GM12878 (cell line): ENCODE data around the gene FSTL4. TPM values are rescaled to one million over a fixed set of nuclear protein-coding genes. Genes with fewer than 3 reads are reported as not detected.

Source experiments
- ATAC-seq: fragments of 200-7000 bp; cut with Tn5 transposase; 3 replicates; pipeline ENCODE4 v1.9.1; 2020; ENCODE audit warnings: mild to moderate bottlenecking, moderate library complexity
- BruUV-seq: library from RNA; stranded (reverse); fragments of 400-500 nt; replicated peaks from 2 replicates; lab custom pipeline; 2021; lab: Mats Ljungman, UMichigan
- CTCF ChIA-PET: fragments of 300-600 bp; sonication (Branson Sonifier 250); formaldehyde crosslinking; extraction: SDS; loops from one replicate; lab custom pipeline; 2021; ENCODE audit warnings: inconsistent platforms; lab: Yijun Ruan, JAX
- POLR2A ChIA-PET: fragments of 350-600 bp; formaldehyde crosslinking; extraction: SDS; loops from one replicate; lab custom pipeline; 2021; ENCODE audit warnings: inconsistent platforms; lab: Charles Lee
- RAD21 ChIA-PET: fragments of 300-600 bp; sonication (Branson Sonifier 250); formaldehyde crosslinking; loops from one replicate; lab custom pipeline; 2023; ENCODE audit warnings: antibody characterized with exemption; ENCODE audit not compliant: unreplicated experiment; lab: Charles Lee
- SMC1A ChIA-PET: fragments of 300-600 bp; sonication (Branson Sonifier 250); formaldehyde crosslinking; loops from one replicate; lab custom pipeline; 2023; ENCODE audit not compliant: unreplicated experiment, uncharacterized antibody; lab: Charles Lee
- DNase-seq: peaks from one replicate; pipeline ENCODE4 v3.0.0-alpha.2; 2011; ENCODE audit warnings: low read depth, low spot score
- FAIRE-seq: peaks from 3 replicates; lab custom pipeline; 2011; peaks lifted over from hg19 to GRCh38; lab: Jason Lieb, UNC
- H2AFZ ChIP-seq: 2 replicates; pipeline ENCODE4 v1.6.0; 2011; ENCODE audit warnings: low read depth, low read length, control low read depth; ENCODE audit not compliant: control insufficient read depth
- H3K27ac ChIP-seq: 2 replicates; pipeline ENCODE4 v1.5.1; 2011; ENCODE audit warnings: control low read depth; ENCODE audit not compliant: control insufficient read depth, insufficient read depth
- H3K27me3 ChIP-seq, 2 experiments: replicated peaks in 1 of 2; 2 replicates each; pipeline versions ENCODE4 v1.6.0 to v1.6.1; 2011; ENCODE audit warnings: low read length in 1 of 2; ENCODE audit not compliant: control insufficient read depth in 2 of 2, insufficient read depth in 2 of 2
- H3K36me3 ChIP-seq, 2 experiments: 2 replicates each; pipeline ENCODE4 v1.5.1; 2011; ENCODE audit warnings: low read length in 1 of 2; ENCODE audit not compliant: control insufficient read depth in 2 of 2, insufficient read depth in 2 of 2
- H3K4me1 ChIP-seq: 2 replicates; pipeline ENCODE4 v1.6.1; 2011; ENCODE audit warnings: mild to moderate bottlenecking, low read length, moderate library complexity, mixed read lengths; ENCODE audit not compliant: control insufficient read depth, insufficient read depth
- H3K4me2 ChIP-seq: 2 replicates; pipeline ENCODE4 v1.6.0; 2011; ENCODE audit warnings: control low read depth; ENCODE audit not compliant: control insufficient read depth, insufficient read depth
- H3K4me3 ChIP-seq: fragments of 200-600 bp; sonication (generic); 2 replicates; pipeline ENCODE4 v1.5.1; 2016
- H3K79me2 ChIP-seq: 2 replicates; pipeline ENCODE4 v1.6.0; 2011; ENCODE audit warnings: low read length; ENCODE audit not compliant: control insufficient read depth, insufficient read depth
- H3K9ac ChIP-seq: 2 replicates; pipeline ENCODE4 v1.8.0; 2011; ENCODE audit warnings: low read length, control low read depth, mixed read lengths; ENCODE audit not compliant: control insufficient read depth, insufficient read depth
- H3K9me3 ChIP-seq: replicated peaks from 3 replicates; pipeline ENCODE4 v1.5.1; 2011; ENCODE audit warnings: mild to moderate bottlenecking, low read length; ENCODE audit not compliant: control insufficient read depth, insufficient read depth
- H4K20me1 ChIP-seq: 2 replicates; pipeline ENCODE4 v1.6.0; 2011; ENCODE audit not compliant: control insufficient read depth, insufficient read depth
- ASH2L ChIP-seq: fragments of 300-600, 200-600 bp; sonication (generic); IDR thresholded peaks from 2 replicates; pipeline ENCODE4 v1.6.1; 2017; ENCODE audit warnings: low read depth, mild to moderate bottlenecking, borderline replicate concordance
- BMI1 ChIP-seq: fragments of 450-650 bp; IDR thresholded peaks from 2 replicates; pipeline ENCODE4 v1.6.1; 2016; ENCODE audit warnings: mild to moderate bottlenecking, moderate library complexity, borderline replicate concordance
- EP300 ChIP-seq, 2 experiments: fragments of 150-350 bp in 1 of 2; IDR thresholded peaks; 2 replicates each; pipeline ENCODE4 v1.6.1; 2011 to 2012; ENCODE audit warnings: low read depth in 2 of 2, low read length in 2 of 2, borderline replicate concordance in 1 of 2, improper control_type of control experiment in 1 of 2, inconsistent platforms in 1 of 2; ENCODE audit not compliant: control insufficient read depth in 1 of 2
- ESRRA ChIP-seq: IDR thresholded peaks from 2 replicates; pipeline ENCODE4 v1.6.1; 2012; ENCODE audit warnings: mild to moderate bottlenecking, low read length, improper control_type of control experiment
- ETV6 ChIP-seq, 2 experiments: fragments of 450-650 bp in 1 of 2; IDR thresholded peaks in 1 of 2; conservative IDR thresholded peaks in 1 of 2; 2 replicates each; pipeline ENCODE4 v1.6.1; 2014; ENCODE audit warnings: antibody characterized with exemption in 1 of 2, borderline replicate concordance in 1 of 2, low read depth in 1 of 2, mild to moderate bottlenecking in 1 of 2, moderate library complexity in 1 of 2
- FOXK2 ChIP-seq: fragments of 450-650 bp; IDR thresholded peaks from 2 replicates; pipeline ENCODE4 v1.6.1; 2017; ENCODE audit warnings: mild to moderate bottlenecking, moderate library complexity
- KDM1A ChIP-seq: fragments of 200-600 bp; sonication (generic); IDR thresholded peaks from 2 replicates; pipeline ENCODE4 v1.6.1; 2016; ENCODE audit warnings: borderline replicate concordance
- MTA2 ChIP-seq: fragments of 450-650 bp; IDR thresholded peaks from 2 replicates; pipeline ENCODE4 v1.6.1; 2016; ENCODE audit warnings: low read depth, mild to moderate bottlenecking, moderate library complexity
- NRF1 ChIP-seq: conservative IDR thresholded peaks from 2 replicates; pipeline ENCODE4 v1.6.1; 2011; ENCODE audit warnings: mild to moderate bottlenecking, low read depth, low read length, improper control_type of control experiment
- PML ChIP-seq: IDR thresholded peaks from 2 replicates; pipeline ENCODE4 v1.6.1; 2012; ENCODE audit warnings: low read length, inconsistent platforms
- POU2F2 ChIP-seq: IDR thresholded peaks from 3 replicates; pipeline ENCODE4 v1.6.1; 2011; ENCODE audit warnings: low read depth, mild to moderate bottlenecking, low read length, borderline replicate concordance
- RAD21 ChIP-seq: IDR thresholded peaks from 2 replicates; pipeline ENCODE4 v1.6.1; 2011; ENCODE audit warnings: mild to moderate bottlenecking, low read depth, low read length, moderate library complexity; ENCODE audit not compliant: insufficient read depth
- SRF ChIP-seq, 2 experiments: IDR thresholded peaks; 2 replicates each; pipeline ENCODE4 v1.6.1; 2011; ENCODE audit warnings: low read depth in 2 of 2, low read length in 2 of 2, mild to moderate bottlenecking in 1 of 2, moderate library complexity in 1 of 2
- SUPT20H ChIP-seq: IDR thresholded peaks from 2 replicates; pipeline ENCODE4 v1.6.1; 2011; ENCODE audit warnings: low read depth, mild to moderate bottlenecking, low read length, moderate library complexity, borderline replicate concordance; ENCODE audit not compliant: control insufficient read depth
- ZNF217 ChIP-seq: fragments of 450-650 bp; IDR thresholded peaks from 2 replicates; pipeline ENCODE4 v1.6.1; 2017; ENCODE audit warnings: antibody characterized with exemption, mild to moderate bottlenecking
- ZNF384 ChIP-seq: IDR thresholded peaks from 2 replicates; pipeline ENCODE4 v1.6.1; 2012; ENCODE audit warnings: low read depth, mild to moderate bottlenecking, low read length, improper control_type of control experiment, borderline replicate concordance
- in situ Hi-C: fragments of 300-500 bp; cut with MboI; formaldehyde crosslinking; loops from 9 replicates; pipeline ENCODE4 v1.14.3; 2018; ENCODE audit warnings: mixed read lengths
- intact Hi-C: fragments of 100-400 bp; cut with micrococcal nuclease; formaldehyde crosslinking; loops from one replicate; pipeline ENCODE4 v1.14.2; 2022; ENCODE audit not compliant: unreplicated experiment
- polyA plus RNA-seq, 11 experiments: library from polyadenylated mRNA; depleted of rRNA in 4 of 11; unstranded in 6 of 11; stranded (reverse) in 5 of 11; fragments of >200 nt; fragmentation: Nextera tagmentation in 4 of 11; fragmentation: Illumina TruSeq in 1 of 11; extraction: Ambion mirVana in 4 of 11; extraction: Trizol in 1 of 11; gene quantifications; 1 replicate in 1 of 11; 2 replicates in 10 of 11; pipeline versions ENCODE4 v1.2.1 to v1.2.3, GENCODE V29; 2011 to 2016; ENCODE audit warnings: inconsistent platforms in 2 of 11, missing spikeins in 2 of 11, low read depth in 1 of 11
- total RNA-seq, 4 experiments: library from RNA; depleted of rRNA in 3 of 4; stranded (reverse); fragments of >200 nt in 3 of 4; fragmentation: Illumina TruSeq in 1 of 4; extraction: Trizol in 1 of 4; gene quantifications; 2 replicates each; pipeline versions ENCODE4 v1.2.1 to v1.2.3, GENCODE V29; 2013 to 2021
- TF ChIP-seq, protein P1 (sequence below): fragments of 450-650 bp; conservative IDR thresholded peaks from 2 replicates; pipeline ENCODE4 v1.6.1; 2017; ENCODE audit warnings: mild to moderate bottlenecking, moderate library complexity

The FSTL4 gene
- total and polyA plus RNA-seq, 10 of the 15 experiments (the other 5 are each of a cell fraction or from before 2014, with no cell fraction given): 0.01 to 0.79 (median 0.21) TPM; not detected in 6

DNA sequence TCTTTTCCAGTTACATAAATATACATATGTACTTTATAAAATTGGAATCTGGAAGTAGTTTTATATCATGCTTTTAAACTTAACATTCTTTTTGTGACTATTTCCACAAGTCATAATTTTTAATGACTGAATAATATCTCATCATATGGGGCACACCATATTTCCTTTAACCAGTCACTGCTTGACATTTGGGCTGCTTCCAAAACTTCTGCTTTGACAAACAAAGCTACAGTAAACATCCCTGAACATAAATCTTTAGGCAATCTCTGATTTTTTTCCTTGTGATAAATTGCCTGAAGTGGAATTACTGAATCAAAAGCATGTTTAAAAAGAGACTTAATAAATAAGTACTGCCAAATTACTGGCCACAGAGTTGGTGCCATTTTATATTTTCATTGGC lies 178.0 kb downstream of the FSTL4 start:
- Histone ChIP-seq H4K20me1 (no peaks in the 10 kb centered on the region), H3K79me2 (no peaks in the 10 kb centered on the region), H3K9me3 (no peaks in the 10 kb centered on the region), H3K4me2 (no peak overlapping the region), H3K4me1 (no peaks in the 10 kb centered on the region), H3K9ac (no peak overlapping the region), H3K27ac (no peak overlapping the region), H3K4me3 (no peak overlapping the region), H3K27me3 (peaks cover 0 to 3% of the 10 kb centered on the region in 2 experiments; a peak in 2 of 4 replicates), H3K36me3 (no peaks in the 10 kb centered on the region), H2AFZ (no peak overlapping the region)
- SMC1A ChIA-PET: interaction anchor here (1.0 to 1.7 kb wide), 4 partner anchors 9 to 190 kb away, joined by 3 to 5 read pairs (median 3); no protein-coding TSS in a partner anchor
- no TSS peak for BruUV-seq
- in situ Hi-C loops: no loop called here
- RAD21 ChIA-PET: no interaction called here
- CTCF ChIA-PET: interaction anchor here (4.2 kb wide), 1 partner anchor 10 kb away, joined by 23 read pairs; no protein-coding TSS in a partner anchor
- ATAC-seq (no peak), DNase-seq (no peak), FAIRE-seq (no peak)
- TF ChIP-seq NRF1 (no peak), ZNF217 (no peak), ASH2L (no peak), ETV6 (conservative IDR thresholded peaks at IDR 0.05 in 1 of 2, IDR thresholded peaks at IDR 0.05 in 1 of 2; ENCODE audit: borderline replicate concordance in 1 of 2, low read depth in 1 of 2) (no peak), KDM1A (no peak), RAD21 (no peak), BMI1 (no peak), SRF (IDR thresholded peaks at IDR 0.05; ENCODE audit: low read depth in 2 of 2, low read length in 2 of 2) (no peak), ESRRA (no peak), SUPT20H (no peak), POU2F2 (no peak), PML (no peak), MTA2 (no peak), ZNF384 (no peak), FOXK2 (no peak), EP300 (IDR thresholded peaks at IDR 0.05; ENCODE audit: borderline replicate concordance in 1 of 2, control insufficient read depth in 1 of 2, low read depth in 2 of 2, low read length in 2 of 2) (no peak)
- TF ChIP-seq, protein P1, sequence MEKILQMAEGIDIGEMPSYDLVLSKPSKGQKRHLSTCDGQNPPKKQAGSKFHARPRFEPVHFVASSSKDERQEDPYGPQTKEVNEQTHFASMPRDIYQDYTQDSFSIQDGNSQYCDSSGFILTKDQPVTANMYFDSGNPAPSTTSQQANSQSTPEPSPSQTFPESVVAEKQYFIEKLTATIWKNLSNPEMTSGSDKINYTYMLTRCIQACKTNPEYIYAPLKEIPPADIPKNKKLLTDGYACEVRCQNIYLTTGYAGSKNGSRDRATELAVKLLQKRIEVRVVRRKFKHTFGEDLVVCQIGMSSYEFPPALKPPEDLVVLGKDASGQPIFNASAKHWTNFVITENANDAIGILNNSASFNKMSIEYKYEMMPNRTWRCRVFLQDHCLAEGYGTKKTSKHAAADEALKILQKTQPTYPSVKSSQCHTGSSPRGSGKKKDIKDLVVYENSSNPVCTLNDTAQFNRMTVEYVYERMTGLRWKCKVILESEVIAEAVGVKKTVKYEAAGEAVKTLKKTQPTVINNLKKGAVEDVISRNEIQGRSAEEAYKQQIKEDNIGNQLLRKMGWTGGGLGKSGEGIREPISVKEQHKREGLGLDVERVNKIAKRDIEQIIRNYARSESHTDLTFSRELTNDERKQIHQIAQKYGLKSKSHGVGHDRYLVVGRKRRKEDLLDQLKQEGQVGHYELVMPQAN: no peak
- intact Hi-C loops: no loop called here
- POLR2A ChIA-PET: no interaction called here
